Measurements from ENCODE around the gene RO60.

- TF ChIP-seq POLR2A (IDR thresholded peaks at IDR 0.05) (no peak), POLR2AphosphoS5 (IDR thresholded peaks at IDR 0.05) (no peak), EP300 (IDR thresholded peaks at IDR 0.05) (no peak)
- TF ChIP-seq, protein P1, sequence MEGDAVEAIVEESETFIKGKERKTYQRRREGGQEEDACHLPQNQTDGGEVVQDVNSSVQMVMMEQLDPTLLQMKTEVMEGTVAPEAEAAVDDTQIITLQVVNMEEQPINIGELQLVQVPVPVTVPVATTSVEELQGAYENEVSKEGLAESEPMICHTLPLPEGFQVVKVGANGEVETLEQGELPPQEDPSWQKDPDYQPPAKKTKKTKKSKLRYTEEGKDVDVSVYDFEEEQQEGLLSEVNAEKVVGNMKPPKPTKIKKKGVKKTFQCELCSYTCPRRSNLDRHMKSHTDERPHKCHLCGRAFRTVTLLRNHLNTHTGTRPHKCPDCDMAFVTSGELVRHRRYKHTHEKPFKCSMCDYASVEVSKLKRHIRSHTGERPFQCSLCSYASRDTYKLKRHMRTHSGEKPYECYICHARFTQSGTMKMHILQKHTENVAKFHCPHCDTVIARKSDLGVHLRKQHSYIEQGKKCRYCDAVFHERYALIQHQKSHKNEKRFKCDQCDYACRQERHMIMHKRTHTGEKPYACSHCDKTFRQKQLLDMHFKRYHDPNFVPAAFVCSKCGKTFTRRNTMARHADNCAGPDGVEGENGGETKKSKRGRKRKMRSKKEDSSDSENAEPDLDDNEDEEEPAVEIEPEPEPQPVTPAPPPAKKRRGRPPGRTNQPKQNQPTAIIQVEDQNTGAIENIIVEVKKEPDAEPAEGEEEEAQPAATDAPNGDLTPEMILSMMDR (IDR thresholded peaks at IDR 0.05), result no peak
Measured at GRCh38 chr1:193025218-193025617, 34.2 kb upstream of the RO60 start.

Data from upper lobe of left lung (tissue), 4 donors.